Measurements from ENCODE around the gene CCDC197. TPM values are rescaled to one million over a fixed set of nuclear protein-coding genes. Genes with fewer than 3 reads are reported as not detected.

CCDC197 gene
- total RNA-seq, 1 donor from 2014 or later, result not detected

GRCh38 chr14:93962701-93963601 is 34.1 kb upstream of the CCDC197 start:
- no peak for DNase-seq (ENCODE audit: extremely low spot score, unreplicated experiment)
- H3K27ac Mint-ChIP-seq, result no peak overlapping the region
- H3K27me3 Mint-ChIP-seq, result no peaks in the 10 kb centered on the region
- no peaks in the 10 kb centered on the region for H3K36me3 Mint-ChIP-seq
- no peaks in the 10 kb centered on the region for H3K9me3 Mint-ChIP-seq
- peaks cover 9% of the 10 kb centered on the region for H3K4me1 Mint-ChIP-seq (ENCODE audit: unreplicated experiment)
- TF ChIP-seq CTCF (conservative IDR thresholded peaks at IDR 0.05), result no peak
- no peak overlapping the region for H3K4me3 Mint-ChIP-seq

- Mint-ChIP-seq H3K36me3 (no peaks in the 10 kb centered on the region), H3K4me1 (ENCODE audit: unreplicated experiment) (peaks cover 9% of the 10 kb centered on the region), H3K27me3 (no peaks in the 10 kb centered on the region), H3K4me3 (no peak overlapping the region), H3K27ac (no peak overlapping the region), H3K9me3 (no peaks in the 10 kb centered on the region)
- TF ChIP-seq CTCF (conservative IDR thresholded peaks at IDR 0.05), result no peak
- DNase-seq (ENCODE audit: extremely low spot score, unreplicated experiment), result no peak
Observed at GRCh38 chr14:93963692-93964091, 33.4 kb upstream of the CCDC197 start.

- H3K27ac Mint-ChIP-seq, result no peak overlapping the region
Observed at GRCh38 chr14:93964281-93964680, 32.8 kb upstream of the CCDC197 start.

GRCh38 chr14:93964820-93965286 is 32.2 kb upstream of the CCDC197 start:
- Mint-ChIP-seq H3K36me3 (no peaks in the 10 kb centered on the region), H3K27me3 (no peaks in the 10 kb centered on the region), H3K9me3 (no peaks in the 10 kb centered on the region), H3K4me1 (ENCODE audit: unreplicated experiment) (peaks cover 4% of the 10 kb centered on the region), H3K4me3 (no peak overlapping the region), H3K27ac (no peak overlapping the region)
- DNase-seq (ENCODE audit: extremely low spot score, unreplicated experiment), result no peak
- TF ChIP-seq CTCF (conservative IDR thresholded peaks at IDR 0.05), result no peak

More at GRCh38 chr14:93964281-93964680, 32.8 kb upstream of the CCDC197 start:
- no peaks in the 10 kb centered on the region for H3K27me3 Mint-ChIP-seq
- H3K9me3 Mint-ChIP-seq, result no peaks in the 10 kb centered on the region
- TF ChIP-seq CTCF (conservative IDR thresholded peaks at IDR 0.05), result no peak
- H3K36me3 Mint-ChIP-seq, result no peaks in the 10 kb centered on the region
- DNase-seq (ENCODE audit: extremely low spot score, unreplicated experiment), result no peak
- no peak overlapping the region for H3K4me3 Mint-ChIP-seq
- peaks cover 4% of the 10 kb centered on the region for H3K4me1 Mint-ChIP-seq (ENCODE audit: unreplicated experiment)

- Mint-ChIP-seq H3K27me3 (no peaks in the 10 kb centered on the region), H3K36me3 (no peaks in the 10 kb centered on the region), H3K4me3 (no peak overlapping the region), H3K4me1 (ENCODE audit: unreplicated experiment) (peaks cover 4% of the 10 kb centered on the region), H3K27ac (no peak overlapping the region), H3K9me3 (no peaks in the 10 kb centered on the region)
- TF ChIP-seq CTCF (conservative IDR thresholded peaks at IDR 0.05), result no peak
- no peak for DNase-seq (ENCODE audit: extremely low spot score, unreplicated experiment)
Observed at GRCh38 chr14:93965287-93965821, 31.7 kb upstream of the CCDC197 start.
